Measurements from ENCODE around the gene ZFPM1.
A peak's percentile ranks its signal among the peaks of the same experiment; 100 is the strongest.

Gene ZFPM1

DNA sequence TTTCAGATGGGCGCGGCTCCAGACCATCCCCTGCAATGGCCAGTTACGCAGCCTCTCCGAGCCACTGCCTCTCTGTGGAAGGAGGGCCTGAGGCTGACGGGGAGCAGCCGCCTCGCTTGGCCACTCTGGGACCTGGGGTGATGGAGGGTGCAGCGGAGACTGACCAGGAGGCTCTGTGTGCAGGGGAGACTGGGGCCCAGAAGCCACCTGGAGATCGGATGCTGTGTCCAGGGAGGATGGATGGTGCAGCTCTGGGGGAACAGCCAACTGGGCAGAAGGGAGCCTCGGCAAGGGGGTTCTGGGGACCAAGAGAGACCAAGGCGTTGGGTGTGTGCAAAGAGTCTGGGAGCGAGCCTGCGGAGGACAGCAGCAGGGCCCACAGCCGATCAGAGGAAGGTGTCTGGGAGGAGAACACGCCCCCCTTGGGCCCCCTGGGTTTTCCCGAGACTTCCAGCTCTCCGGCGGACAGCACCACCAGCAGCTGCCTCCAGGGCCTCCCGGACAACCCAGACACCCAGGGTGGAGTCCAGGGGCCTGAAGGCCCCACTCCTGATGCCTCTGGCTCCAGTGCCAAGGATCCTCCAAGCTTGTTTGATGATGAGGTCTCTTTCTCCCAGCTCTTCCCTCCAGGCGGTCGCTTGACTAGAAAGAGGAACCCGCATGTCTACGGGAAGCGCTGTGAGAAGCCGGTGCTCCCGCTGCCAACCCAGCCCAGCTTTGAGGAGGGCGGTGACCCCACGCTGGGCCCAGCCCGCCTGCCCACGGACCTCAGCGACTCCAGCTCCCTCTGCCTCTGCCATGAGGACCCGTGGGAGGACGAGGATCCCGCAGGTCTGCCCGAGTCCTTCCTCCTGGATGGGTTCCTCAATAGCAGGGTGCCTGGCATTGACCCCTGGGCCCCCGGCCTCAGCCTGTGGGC, 17.4 kb upstream of the ZFPM1 start:
- H3K27me3 Mint-ChIP-seq, result peaks cover 7% of the 10 kb centered on the region
- H3K36me3 Mint-ChIP-seq (ENCODE audit: low read depth), result no peaks in the 10 kb centered on the region
- DNase-seq, result no peak
- H3K4me1 Mint-ChIP-seq (ENCODE audit: low read depth), result peaks cover 8% of the 10 kb centered on the region
- no peak overlapping the region for H3K4me3 Mint-ChIP-seq
- H3K9me3 Mint-ChIP-seq, result no peaks in the 10 kb centered on the region
- no peak overlapping the region for H3K27ac Mint-ChIP-seq

- no peak for DNase-seq
- no peak overlapping the region for H3K4me3 Mint-ChIP-seq
- H3K27me3 Mint-ChIP-seq, result peaks cover 2% of the 10 kb centered on the region
- no peaks in the 10 kb centered on the region for H3K36me3 Mint-ChIP-seq (ENCODE audit: low read depth)
- no peak overlapping the region for H3K27ac Mint-ChIP-seq
- no peaks in the 10 kb centered on the region for H3K9me3 Mint-ChIP-seq
- H3K4me1 Mint-ChIP-seq (ENCODE audit: low read depth), result peaks cover 2% of the 10 kb centered on the region
These were observed 16.3 kb upstream of the ZFPM1 start for GRCh38 chr16:88436796-88437195.

- H3K27me3 Mint-ChIP-seq, result no peaks in the 10 kb centered on the region
- H3K27ac Mint-ChIP-seq, result no peak overlapping the region
- H3K9me3 Mint-ChIP-seq, result no peaks in the 10 kb centered on the region
- peak; percentile 84 for DNase-seq
- no peaks in the 10 kb centered on the region for H3K4me1 Mint-ChIP-seq (ENCODE audit: low read depth)
- H3K4me3 Mint-ChIP-seq, result no peak overlapping the region
- H3K36me3 Mint-ChIP-seq (ENCODE audit: low read depth), result no peaks in the 10 kb centered on the region
These were observed 15.6 kb upstream of the ZFPM1 start for GRCh38 chr16:88437367-88437964.

- no peaks in the 10 kb centered on the region for H3K36me3 Mint-ChIP-seq (ENCODE audit: low read depth)
- H3K9me3 Mint-ChIP-seq, result no peaks in the 10 kb centered on the region
- H3K4me3 Mint-ChIP-seq, result no peak overlapping the region
- H3K27me3 Mint-ChIP-seq, result no peaks in the 10 kb centered on the region
- peaks cover 3% of the 10 kb centered on the region for H3K4me1 Mint-ChIP-seq (ENCODE audit: low read depth)
- DNase-seq, result no peak
- no peak overlapping the region for H3K27ac Mint-ChIP-seq
These were observed 14.8 kb upstream of the ZFPM1 start for GRCh38 chr16:88438084-88438870.

- Mint-ChIP-seq H3K4me1 (ENCODE audit: low read depth) (peaks cover 4% of the 10 kb centered on the region), H3K4me3 (no peak overlapping the region), H3K36me3 (ENCODE audit: low read depth) (no peaks in the 10 kb centered on the region), H3K27ac (no peak overlapping the region), H3K27me3 (no peaks in the 10 kb centered on the region), H3K9me3 (no peaks in the 10 kb centered on the region)
- DNase-seq, result no peak
These were observed 14.1 kb upstream of the ZFPM1 start for GRCh38 chr16:88439016-88439415.

DNA sequence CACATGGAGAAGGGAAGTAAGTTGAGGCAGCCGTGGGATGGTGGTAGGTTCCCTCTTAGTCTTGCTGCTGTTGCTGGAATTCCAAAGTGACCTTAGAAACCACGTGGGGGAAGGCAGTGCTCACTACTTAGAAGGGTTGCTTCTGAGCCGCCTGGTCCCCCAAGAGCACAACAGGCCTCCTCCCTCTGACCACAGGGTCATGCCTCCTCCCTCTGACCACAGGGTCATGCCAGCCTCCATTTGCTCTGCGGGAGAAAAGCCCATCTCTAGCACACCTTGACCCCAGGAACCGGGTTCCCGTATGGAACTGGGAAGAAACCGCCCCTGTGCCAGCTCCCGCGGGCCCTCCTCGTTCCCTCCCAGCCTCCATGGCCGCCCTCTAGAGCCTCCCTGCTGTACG, 13.4 kb upstream of the ZFPM1 start:
- Mint-ChIP-seq H3K27ac (no peak overlapping the region), H3K27me3 (no peaks in the 10 kb centered on the region), H3K4me3 (no peak overlapping the region), H3K4me1 (ENCODE audit: low read depth) (peaks cover 4% of the 10 kb centered on the region), H3K9me3 (no peaks in the 10 kb centered on the region), H3K36me3 (ENCODE audit: low read depth) (no peaks in the 10 kb centered on the region)
- no peak for DNase-seq

- peaks cover 4% of the 10 kb centered on the region for H3K4me1 Mint-ChIP-seq (ENCODE audit: low read depth)
- H3K36me3 Mint-ChIP-seq (ENCODE audit: low read depth), result no peaks in the 10 kb centered on the region
- no peak overlapping the region for H3K4me3 Mint-ChIP-seq
- H3K27ac Mint-ChIP-seq, result no peak overlapping the region
- H3K9me3 Mint-ChIP-seq, result no peaks in the 10 kb centered on the region
- no peaks in the 10 kb centered on the region for H3K27me3 Mint-ChIP-seq
- DNase-seq, result no peak
These were observed 13.0 kb upstream of the ZFPM1 start for GRCh38 chr16:88440111-88440510.

DNA sequence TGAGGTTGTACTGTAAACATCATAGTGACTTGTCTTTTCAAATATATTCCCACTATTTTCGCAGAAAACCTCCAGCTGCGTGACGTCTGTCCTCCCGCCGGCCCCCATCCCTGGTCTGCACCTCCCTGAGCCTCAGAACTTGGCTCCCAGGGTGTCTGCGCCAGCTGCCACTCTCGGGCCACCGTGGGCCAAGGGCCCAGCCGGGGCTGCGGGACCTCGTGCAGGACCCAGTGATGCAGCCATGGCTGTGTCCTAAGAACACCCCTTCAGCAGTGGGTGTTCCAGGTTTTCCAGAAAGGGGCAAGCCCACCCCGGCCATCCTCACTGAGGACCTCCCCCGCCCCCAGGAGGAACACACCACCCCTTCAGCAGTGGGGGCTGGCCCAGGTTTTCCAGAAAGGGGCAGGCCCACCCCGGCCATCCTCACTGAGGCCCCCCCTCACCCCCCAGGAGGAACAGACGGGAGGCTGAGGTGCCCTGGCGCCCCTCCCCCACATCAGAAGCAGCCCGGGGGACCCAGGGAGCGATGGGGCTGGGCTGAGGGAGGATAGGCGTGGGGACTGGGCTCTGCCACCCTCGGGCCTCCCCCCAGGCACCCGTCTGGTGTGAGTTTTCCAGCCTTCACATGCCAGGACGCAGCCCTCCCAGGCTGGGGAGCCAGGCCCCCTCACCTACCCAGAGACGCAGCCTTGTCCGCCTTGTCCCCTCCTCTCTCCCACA, 12.2 kb upstream of the ZFPM1 start:
- H3K27ac Mint-ChIP-seq, result no peak overlapping the region
- no peaks in the 10 kb centered on the region for H3K36me3 Mint-ChIP-seq (ENCODE audit: low read depth)
- peaks cover 4% of the 10 kb centered on the region for H3K4me1 Mint-ChIP-seq (ENCODE audit: low read depth)
- no peak for DNase-seq
- no peaks in the 10 kb centered on the region for H3K27me3 Mint-ChIP-seq
- H3K4me3 Mint-ChIP-seq, result no peak overlapping the region
- no peaks in the 10 kb centered on the region for H3K9me3 Mint-ChIP-seq

GRCh38 chr16:88441460-88441859, 11.6 kb upstream of the ZFPM1 start:
- peaks cover 4% of the 10 kb centered on the region for H3K4me1 Mint-ChIP-seq (ENCODE audit: low read depth)
- H3K27ac Mint-ChIP-seq, result no peak overlapping the region
- H3K36me3 Mint-ChIP-seq (ENCODE audit: low read depth), result no peaks in the 10 kb centered on the region
- H3K9me3 Mint-ChIP-seq, result no peaks in the 10 kb centered on the region
- H3K27me3 Mint-ChIP-seq, result no peaks in the 10 kb centered on the region
- no peak for DNase-seq
- H3K4me3 Mint-ChIP-seq, result no peak overlapping the region

- no peak for DNase-seq
- Mint-ChIP-seq H3K27me3 (no peaks in the 10 kb centered on the region), H3K9me3 (no peaks in the 10 kb centered on the region), H3K27ac (no peak overlapping the region), H3K4me1 (ENCODE audit: low read depth) (peaks cover 4% of the 10 kb centered on the region), H3K36me3 (ENCODE audit: low read depth) (no peaks in the 10 kb centered on the region), H3K4me3 (no peak overlapping the region)
These were observed 10.7 kb upstream of the ZFPM1 start for GRCh38 chr16:88442383-88442726.

- Mint-ChIP-seq H3K4me3 (no peak overlapping the region), H3K27me3 (no peaks in the 10 kb centered on the region), H3K27ac (no peak overlapping the region), H3K36me3 (ENCODE audit: low read depth) (no peaks in the 10 kb centered on the region), H3K9me3 (no peaks in the 10 kb centered on the region), H3K4me1 (ENCODE audit: low read depth) (peaks cover 4% of the 10 kb centered on the region)
- peak; percentile 90 for DNase-seq
These were observed 10.1 kb upstream of the ZFPM1 start for GRCh38 chr16:88442727-88443576.

DNA sequence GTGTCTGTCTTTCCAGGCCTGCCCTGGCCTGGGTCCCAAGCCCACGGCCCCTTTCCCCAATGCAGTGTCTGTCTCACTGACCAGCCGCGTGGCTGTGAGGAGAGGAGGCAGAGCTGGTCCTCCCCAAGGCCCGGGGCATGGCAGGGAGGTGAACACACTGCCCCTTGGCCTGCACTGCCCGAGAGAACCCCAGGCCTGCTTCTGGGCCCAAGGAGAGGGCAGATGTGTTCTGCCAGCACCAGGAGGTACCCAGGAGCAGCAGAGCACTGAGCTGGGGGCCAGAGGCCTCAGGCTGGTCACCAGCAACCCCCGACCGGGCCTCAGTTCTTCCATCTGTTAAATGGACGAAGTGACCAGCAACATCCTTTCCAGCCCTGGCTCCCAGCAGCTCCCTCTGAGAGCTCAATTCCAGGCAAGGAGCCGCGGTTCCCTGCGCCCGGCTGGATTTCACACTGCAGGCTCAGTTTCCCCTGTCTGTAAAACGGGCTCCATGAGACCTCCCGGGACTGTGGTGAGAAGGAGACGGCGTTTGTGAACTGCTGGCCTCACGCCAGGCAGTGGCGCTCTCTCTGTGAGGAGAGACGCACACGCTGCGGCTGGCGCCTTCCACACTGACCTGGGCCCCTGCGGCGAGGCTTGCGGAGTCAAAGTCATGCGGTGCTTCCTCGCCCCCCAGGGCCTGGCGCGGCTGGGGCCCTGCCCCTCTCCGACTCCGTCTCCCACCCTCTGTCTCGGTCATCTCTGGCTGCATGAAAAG, 8.1 kb upstream of the ZFPM1 start:
- Mint-ChIP-seq H3K27me3 (no peaks in the 10 kb centered on the region), H3K27ac (no peak overlapping the region), H3K4me3 (no peak overlapping the region), H3K9me3 (no peaks in the 10 kb centered on the region), H3K36me3 (ENCODE audit: low read depth) (no peaks in the 10 kb centered on the region), H3K4me1 (ENCODE audit: low read depth) (peaks cover 4% of the 10 kb centered on the region)
- DNase-seq, result no peak

GRCh38 chr16:88445583-88445960, 7.5 kb upstream of the ZFPM1 start:
- Mint-ChIP-seq H3K4me1 (ENCODE audit: low read depth) (peaks cover 4% of the 10 kb centered on the region), H3K4me3 (no peak overlapping the region), H3K27ac (no peak overlapping the region), H3K36me3 (ENCODE audit: low read depth) (no peaks in the 10 kb centered on the region), H3K27me3 (no peaks in the 10 kb centered on the region), H3K9me3 (no peaks in the 10 kb centered on the region)
- no peak for DNase-seq
